Measurements from ENCODE around the gene USP15.

The USP15 gene

DNA sequence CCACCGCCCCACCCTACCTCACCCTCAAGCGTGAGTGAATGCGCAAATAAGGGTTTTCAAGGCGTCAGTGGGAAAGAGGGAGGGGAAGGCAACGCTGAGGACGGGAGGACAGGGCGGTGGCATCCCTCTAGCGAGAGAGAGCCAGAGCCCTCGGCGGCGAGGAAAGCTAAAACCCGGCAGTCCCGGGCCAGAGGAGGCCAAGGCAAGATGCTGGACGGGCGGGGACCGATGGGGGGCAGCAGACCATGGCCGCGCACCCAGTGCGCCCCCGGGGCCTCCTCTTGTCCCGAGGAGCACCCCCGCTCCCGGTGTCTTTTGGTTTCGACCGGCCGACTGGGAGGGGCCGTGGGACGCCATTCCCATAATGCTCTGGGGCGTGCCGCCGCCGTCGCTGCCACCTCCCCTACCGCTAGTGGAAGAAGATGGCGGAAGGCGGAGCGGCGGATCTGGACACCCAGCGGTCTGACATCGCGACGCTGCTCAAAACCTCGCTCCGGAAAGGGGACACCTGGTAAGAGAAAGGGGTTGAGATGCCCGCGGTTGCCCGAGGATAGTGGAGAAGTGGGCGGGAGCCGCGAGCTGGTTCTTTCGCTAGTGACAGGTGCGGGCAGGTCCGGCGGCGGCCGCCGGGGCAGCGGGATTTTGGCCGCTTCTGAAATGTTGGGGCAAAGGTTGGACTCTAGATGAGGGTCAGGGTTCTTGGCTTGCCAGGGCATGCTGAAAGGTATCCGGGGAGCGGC lies at the start of gene USP15:
Gene USP15, plus strand, starts transcription at position 412 of the 740 bp plus-strand sequence. Its CDS starts 11 bp downstream, at position 423.
- DNase-seq = peak; percentile 96

DNA sequence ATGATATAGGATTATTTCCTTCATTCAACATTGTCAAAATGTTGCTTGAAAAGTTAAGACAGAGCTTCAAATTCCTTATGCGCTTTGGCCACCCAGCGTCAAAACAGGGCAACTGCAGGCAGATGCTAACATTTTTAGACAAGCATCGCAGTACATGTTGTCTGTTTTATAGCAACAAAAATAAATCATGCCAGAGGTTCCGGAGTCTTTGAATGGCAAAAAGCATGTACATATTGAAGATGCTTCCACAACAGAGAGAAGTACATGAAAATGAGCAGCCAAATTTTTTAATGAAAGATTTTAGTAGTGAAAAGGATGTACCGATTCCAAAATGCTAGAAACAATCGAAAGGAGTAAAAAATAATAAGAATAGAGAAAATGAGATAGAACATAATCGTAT lies 49.8 kb upstream of the USP15 start:
- DNase-seq = peak; percentile 31

- no peak for DNase-seq
Observed at GRCh38 chr12:62211510-62211909, 48.7 kb upstream of the USP15 start.

DNA sequence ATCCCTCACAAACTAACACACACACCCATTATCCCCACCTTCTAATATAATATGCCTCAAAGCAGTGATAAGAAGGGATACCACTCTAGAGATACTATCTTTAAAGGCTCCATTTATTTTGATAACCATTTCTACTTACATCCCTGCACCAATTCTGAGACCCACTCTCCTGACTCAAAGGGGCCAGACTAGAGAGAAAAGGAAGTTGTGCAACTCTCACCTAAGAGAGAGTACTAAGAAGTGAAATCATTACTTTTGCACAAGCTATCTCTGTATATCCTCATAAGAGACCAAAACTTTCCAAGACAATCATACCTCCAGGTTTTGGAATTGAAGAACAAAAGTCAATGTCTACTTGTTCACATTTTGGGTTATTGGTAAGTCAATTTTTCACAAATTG lies 45.4 kb upstream of the USP15 start:
- DNase-seq = no peak

DNA sequence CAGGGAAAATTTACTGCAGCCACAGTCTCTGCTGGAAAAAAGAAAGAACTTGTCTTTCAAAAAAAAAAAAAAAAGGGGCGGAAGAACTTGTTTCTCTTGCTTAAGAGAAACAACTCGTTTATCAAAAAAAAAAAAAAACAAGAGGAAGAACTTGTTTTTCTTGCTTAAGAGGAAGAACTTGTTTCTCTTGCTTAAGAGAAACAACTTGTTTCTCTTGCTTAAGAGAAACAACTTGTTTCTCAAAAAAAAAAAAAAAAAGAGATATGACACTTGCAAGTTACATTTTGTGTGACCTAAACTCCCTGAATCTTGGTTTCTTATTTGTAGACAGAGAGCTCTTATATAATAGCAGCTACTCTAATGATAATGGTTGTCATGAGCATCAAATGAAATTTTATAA lies 44.7 kb upstream of the USP15 start:
- no peak for DNase-seq

DNA sequence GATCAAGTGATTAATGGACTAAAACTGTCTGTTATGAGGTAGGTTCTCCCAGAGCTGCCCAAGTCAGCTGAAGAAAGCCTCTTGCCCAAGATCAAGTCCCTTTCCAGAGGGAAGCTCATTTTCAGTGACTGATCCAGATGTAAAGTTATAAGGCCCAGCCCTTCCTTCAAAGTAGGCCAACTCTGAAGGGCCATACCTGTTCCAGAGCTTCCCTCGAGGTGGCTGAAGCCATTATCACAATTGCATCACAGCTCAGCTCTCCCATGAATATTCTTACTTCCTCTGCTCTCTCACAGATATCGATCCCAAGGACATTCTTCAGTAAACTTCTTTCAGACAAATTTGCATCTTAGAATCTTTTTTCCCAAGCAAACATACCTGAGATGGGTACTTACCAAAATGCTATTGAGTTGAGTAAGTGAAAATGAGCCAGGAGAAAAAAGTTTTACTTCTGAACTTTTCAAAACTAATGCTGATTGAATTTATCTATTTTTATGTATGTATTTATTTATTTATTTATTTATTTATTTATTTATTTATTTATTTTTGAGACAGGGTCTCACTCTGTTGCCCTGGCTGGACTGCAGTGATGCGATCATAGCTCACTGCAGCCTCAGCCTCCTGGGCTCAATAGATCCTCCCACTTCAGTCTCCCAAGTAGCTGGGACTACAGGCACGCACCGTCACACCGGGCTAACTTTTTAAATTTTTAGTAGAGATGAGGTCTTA lies 42.6 kb upstream of the USP15 start:
- DNase-seq = no peak

DNA sequence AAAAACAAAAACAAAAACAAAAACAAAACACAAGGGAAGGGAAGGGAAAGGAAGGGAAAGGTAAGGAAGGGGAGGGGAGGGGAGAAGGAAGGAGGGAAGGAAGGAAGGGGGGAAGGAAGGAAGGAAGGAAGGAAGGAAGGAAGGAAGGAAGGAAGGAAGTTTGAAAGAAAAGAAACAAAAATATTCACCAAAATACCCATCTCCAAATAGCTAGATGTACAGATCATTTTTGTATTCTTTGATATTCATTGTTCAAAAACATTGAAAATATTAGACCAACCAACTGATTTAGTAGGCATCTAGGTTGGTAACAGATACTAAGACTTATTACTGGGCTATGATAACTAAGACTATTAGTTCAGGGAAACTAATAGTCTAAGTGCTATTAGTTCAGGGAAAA lies 39.1 kb upstream of the USP15 start:
- no peak for DNase-seq

- no peak for DNase-seq
Observed at GRCh38 chr12:62224601-62225000, 35.6 kb upstream of the USP15 start.

GRCh38 chr12:62227091-62227490 lies 33.1 kb upstream of the USP15 start:
- no peak for DNase-seq

- no peak for DNase-seq
Observed at GRCh38 chr12:62230652-62231051, 29.6 kb upstream of the USP15 start.

GRCh38 chr12:62232143-62232729 lies 28.0 kb upstream of the USP15 start:
- DNase-seq = no peak

DNA sequence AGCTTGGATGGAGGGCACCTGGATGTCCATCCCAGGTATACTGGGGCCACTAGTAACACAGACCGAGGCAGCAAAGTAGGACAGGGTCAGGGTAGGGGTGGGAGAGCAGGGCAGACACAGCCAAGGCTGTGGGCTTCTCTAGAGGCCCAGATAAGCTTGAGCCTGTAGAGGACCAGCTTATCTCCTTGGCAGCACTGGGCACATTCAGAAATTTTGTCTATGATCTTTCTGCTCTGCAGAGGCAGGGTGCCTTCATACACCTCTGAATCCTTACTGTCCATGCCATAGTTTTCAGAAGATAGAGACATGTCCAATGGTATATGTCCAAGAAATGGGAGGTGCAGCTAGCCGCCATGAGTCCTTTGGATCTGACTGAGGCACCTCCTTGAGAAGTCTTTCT lies 26.4 kb upstream of the USP15 start:
- no peak for DNase-seq

DNA sequence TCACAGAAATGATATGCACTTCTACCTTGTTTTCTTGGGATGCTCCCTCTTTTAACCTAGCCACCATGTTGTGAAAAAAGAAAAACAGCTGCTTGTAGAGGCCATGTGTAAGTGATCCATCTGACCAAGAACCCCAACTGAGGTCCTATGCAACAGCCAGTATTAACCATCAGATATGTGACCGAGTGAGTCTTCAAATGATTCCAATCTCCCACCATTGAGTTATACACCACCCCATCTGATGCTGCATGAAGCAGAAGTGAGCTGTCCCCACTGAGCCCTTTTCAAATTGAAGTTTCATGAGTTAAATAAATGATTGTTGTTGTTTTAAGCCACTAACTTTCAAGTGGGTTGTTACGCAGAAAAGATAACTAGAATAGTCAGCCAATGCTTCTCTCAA lies 20.6 kb upstream of the USP15 start:
- no peak for DNase-seq

DNA sequence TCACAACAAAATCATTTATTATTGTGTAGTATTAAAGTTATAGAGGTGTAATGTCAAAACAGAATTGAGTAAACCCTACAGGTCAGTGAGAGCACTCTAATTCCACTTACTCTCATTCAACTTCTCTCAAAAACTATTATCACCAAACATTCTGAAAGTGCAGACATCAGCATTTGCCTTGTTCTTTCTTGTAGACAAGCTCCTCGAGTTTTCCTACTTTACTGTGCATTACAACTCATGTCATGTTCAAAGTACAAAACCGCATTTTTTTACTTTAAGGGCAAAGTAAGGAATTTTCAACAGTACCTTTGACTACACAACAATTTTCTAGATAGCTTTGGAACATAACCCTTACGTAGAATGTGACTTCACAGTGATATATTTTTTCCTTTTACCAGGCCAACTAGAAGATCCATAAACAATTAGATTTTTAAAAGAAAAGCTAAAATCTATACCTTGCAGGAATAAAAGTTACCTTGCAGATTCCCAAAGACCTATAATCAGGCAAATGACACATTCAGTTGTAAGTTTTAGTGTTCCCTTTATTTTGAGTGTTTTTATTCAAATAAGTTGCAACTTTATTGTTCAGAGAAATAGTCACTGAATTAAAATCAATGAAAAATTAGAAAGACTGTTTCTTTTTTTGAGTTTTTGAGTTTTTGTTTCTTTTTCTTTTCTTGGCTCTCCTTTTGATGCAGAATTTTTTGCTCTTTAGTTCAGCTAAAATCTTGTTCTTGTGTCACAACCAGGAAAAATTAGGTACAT lies 12.7 kb upstream of the USP15 start:
- DNase-seq = no peak

DNA sequence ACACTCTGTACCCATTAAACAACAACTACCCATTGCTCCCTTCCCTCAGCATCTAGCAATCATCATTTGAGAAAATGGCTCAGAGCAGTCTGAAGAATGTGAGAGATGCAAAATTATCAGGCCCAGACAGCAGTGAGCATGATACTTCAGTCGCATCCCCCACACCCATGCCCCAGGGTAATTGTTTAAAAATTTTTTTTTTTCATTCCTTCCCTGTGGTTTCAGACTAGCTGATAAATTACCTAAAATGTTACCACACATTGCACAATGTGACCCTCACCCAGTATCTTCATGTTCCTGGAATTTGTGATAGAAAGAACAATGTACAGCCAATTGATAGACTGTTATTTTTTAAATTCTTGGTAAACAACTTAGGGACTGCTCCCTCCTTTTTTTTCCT lies 11.3 kb upstream of the USP15 start:
- DNase-seq = no peak

DNA sequence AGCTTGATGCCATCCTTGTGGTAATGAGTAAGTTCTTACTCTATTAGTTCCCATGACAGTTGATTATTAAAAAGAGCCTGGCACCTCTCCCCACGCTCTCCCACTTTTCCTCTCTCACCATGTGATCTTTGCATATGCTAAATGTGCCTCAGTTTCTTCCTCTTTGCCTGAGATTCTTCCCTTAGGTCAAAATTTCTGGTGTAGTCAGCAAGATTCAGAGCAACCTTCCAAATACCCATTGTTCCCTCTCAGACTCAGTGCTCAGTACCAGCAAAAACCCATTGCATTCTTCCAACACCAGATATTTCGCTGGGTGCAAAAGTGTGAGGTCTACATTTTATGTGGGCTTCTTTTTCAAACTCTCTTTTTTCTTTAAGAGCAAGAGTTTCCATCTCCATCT lies 10.8 kb upstream of the USP15 start:
- no peak for DNase-seq

GRCh38 chr12:62250671-62251608 lies 9.3 kb upstream of the USP15 start:
- no peak for DNase-seq

DNA sequence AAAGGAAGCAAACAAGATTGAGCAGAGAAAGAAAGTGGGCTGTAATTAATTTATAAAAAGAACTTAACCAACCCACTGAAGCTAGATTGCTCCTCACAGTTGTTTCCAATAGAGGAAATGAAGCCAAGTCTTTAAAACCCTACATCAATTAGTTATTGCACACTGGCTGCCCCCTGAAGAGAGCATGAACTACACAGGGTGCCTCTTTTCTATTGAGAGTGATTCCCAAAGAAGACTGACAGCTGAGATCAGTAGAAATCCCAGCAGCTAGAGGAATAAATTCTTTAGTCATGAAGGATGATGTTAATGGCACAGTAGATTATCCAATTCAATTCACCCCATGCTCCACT lies 8.6 kb upstream of the USP15 start:
- no peak for DNase-seq

DNA sequence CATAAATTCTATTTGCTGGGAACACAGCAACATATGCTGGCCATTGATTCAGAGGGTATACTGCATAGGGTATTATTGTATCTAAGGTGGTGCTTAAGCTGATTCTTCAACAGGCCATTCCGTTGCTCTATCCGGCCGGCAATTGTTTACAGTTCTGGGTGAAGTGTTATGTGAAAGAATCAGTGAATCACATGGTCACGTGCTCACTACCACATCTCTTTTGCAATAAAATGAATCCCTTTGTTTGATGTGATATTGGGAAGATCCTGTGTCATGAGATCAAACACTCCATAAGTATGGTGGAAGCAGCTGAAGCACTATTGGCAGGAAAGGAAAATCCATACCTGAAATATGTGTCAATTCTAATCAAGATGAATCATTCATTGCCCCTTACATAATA lies 7.6 kb upstream of the USP15 start:
- no peak for DNase-seq

DNA sequence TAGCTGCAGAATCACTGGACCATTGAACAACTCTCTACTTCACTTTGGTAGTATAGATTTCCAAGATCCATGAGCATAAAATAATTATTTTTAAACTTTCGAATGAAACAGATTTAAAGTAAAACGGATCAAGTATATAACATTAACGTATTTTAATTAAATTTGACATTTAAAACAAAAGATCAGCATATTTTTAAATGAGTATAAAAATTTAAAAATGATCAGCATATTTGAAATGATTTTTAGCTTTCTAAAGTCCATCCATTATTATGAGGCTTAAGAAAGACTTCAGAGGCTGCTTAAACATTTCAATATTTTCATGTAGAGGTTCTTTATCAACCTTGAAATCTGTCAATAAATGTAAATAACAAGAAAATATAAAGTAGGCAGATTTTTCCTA lies 5.2 kb upstream of the USP15 start:
- no peak for DNase-seq

DNA sequence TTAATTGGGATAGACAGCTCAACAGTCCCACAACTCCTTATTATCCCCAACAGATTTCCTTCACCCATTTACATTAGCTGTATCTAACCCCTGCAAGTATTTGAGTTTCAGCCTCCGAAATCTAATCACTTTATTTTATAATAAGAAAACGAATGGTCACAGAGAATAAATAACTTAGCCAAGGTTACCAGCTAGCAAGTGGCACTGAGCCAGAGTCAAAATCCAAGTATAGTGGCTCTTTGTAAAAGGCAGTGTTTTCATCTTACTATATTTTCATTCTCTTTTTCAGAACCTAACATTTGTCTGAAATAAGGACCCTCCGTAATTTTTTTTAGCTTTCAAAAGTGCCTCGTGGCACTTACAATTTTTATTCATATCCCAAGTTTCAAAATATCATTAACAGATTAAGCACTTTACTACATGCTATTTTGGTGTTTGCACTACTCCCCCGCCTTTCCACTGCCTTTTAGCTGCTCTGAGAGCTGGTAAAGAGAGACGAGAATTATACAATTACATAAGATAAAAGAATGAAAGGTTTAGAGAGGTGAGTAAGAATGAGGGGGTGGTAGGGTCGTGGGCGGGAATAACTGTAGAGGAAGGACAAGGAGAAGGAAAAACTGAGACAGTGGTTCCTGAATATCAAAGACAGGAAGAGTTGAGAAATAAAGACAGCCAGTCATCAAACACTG lies 3.7 kb upstream of the USP15 start:
- no peak for DNase-seq

GRCh38 chr12:62258231-62258630 lies 2.0 kb upstream of the USP15 start:
- DNase-seq = no peak

Data from midbrain (tissue), 1 donor.